Parathyroid adenoma (tissue), 2 donors: ENCODE measurements around the gene ZNF768.

Source experiments
- H2AFZ ChIP-seq: fragments of 300-600 bp; sonication (generic); one replicate; pipeline ENCODE4 v1.7.0; 2017; ENCODE audit warnings: antibody characterized with exemption, mild to moderate bottlenecking
- H3K27ac ChIP-seq: fragments of 300-600 bp; sonication (generic); one replicate; pipeline ENCODE4 v1.7.0; 2017
- H3K27me3 ChIP-seq: fragments of 300-600 bp; sonication (generic); one replicate; pipeline ENCODE4 v1.7.0; 2017; ENCODE audit warnings: low read length; ENCODE audit not compliant: control insufficient read depth, insufficient read depth
- H3K36me3 ChIP-seq: fragments of 300-600 bp; sonication (generic); one replicate; pipeline ENCODE4 v1.7.0; 2017; ENCODE audit warnings: low read length; ENCODE audit not compliant: control insufficient read depth, insufficient read depth
- H3K4me1 ChIP-seq: fragments of 300-600 bp; sonication (generic); one replicate; pipeline ENCODE4 v1.7.0; 2017; ENCODE audit warnings: control low read depth
- H3K4me2 ChIP-seq: fragments of 300-600 bp; sonication (generic); one replicate; pipeline ENCODE4 v1.7.0; 2017; ENCODE audit warnings: low read length
- H3K4me3 ChIP-seq: fragments of 300-600 bp; sonication (generic); one replicate; pipeline ENCODE4 v1.7.0; 2017; ENCODE audit warnings: low read depth, low read length
- H3K79me2 ChIP-seq: fragments of 300-600 bp; sonication (generic); one replicate; pipeline ENCODE4 v1.7.0; 2017; ENCODE audit warnings: control low read depth
- H3K9ac ChIP-seq: fragments of 300-600 bp; sonication (generic); one replicate; pipeline ENCODE4 v1.7.0; 2017; ENCODE audit warnings: mild to moderate bottlenecking
- H3K9me3 ChIP-seq: fragments of 300-600 bp; sonication (generic); one replicate; pipeline ENCODE4 v1.7.0; 2017; ENCODE audit warnings: low read length; ENCODE audit not compliant: control insufficient read depth
- CTCF ChIP-seq: fragments of 300-600 bp; sonication (generic); IDR thresholded peaks from one replicate; pipeline ENCODE4 v1.7.0; 2017; ENCODE audit warnings: antibody characterized with exemption, mild to moderate bottlenecking
- donor health status: primary hyperparathyroidism.

The ZNF768 gene

GRCh38 chr16:30552956-30553355 is 26.6 kb upstream of the ZNF768 start:
- Histone ChIP-seq H3K4me3 (no peak overlapping the region), H3K27me3 (no peaks in the 10 kb centered on the region), H3K36me3 (no peaks in the 10 kb centered on the region), H2AFZ (no peak overlapping the region), H3K4me2 (no peak overlapping the region), H3K9me3 (no peaks in the 10 kb centered on the region), H3K4me1 (peaks cover 3% of the 10 kb centered on the region), H3K79me2 (peaks cover 8% of the 10 kb centered on the region), H3K9ac (no peak overlapping the region), H3K27ac (no peak overlapping the region)
- no peak for TF ChIP-seq CTCF

GRCh38 chr16:30551781-30552180 is 25.4 kb upstream of the ZNF768 start:
- Histone ChIP-seq H3K4me2 (no peak overlapping the region), H2AFZ (no peak overlapping the region), H3K9ac (no peak overlapping the region), H3K79me2 (peaks cover 8% of the 10 kb centered on the region), H3K4me1 (peaks cover 3% of the 10 kb centered on the region), H3K4me3 (no peak overlapping the region), H3K9me3 (no peaks in the 10 kb centered on the region), H3K27me3 (no peaks in the 10 kb centered on the region), H3K36me3 (no peaks in the 10 kb centered on the region), H3K27ac (peak overlapping the region; percentile 40)
- no peak for TF ChIP-seq CTCF

- no peak overlapping the region for H2AFZ ChIP-seq
- peaks cover 12% of the 10 kb centered on the region for H3K79me2 ChIP-seq
- H3K4me2 ChIP-seq = no peak overlapping the region
- H3K9ac ChIP-seq = no peak overlapping the region
- no peak overlapping the region for H3K27ac ChIP-seq
- H3K36me3 ChIP-seq = no peaks in the 10 kb centered on the region
- no peak for TF ChIP-seq CTCF
- peaks cover 3% of the 10 kb centered on the region for H3K4me1 ChIP-seq
- H3K27me3 ChIP-seq = no peaks in the 10 kb centered on the region
- no peaks in the 10 kb centered on the region for H3K9me3 ChIP-seq
- no peak overlapping the region for H3K4me3 ChIP-seq
Observed at GRCh38 chr16:30548416-30549253, 22.3 kb upstream of the ZNF768 start.

GRCh38 chr16:30546115-30546514 is 19.7 kb upstream of the ZNF768 start:
- H3K4me1 ChIP-seq = no peaks in the 10 kb centered on the region
- no peak overlapping the region for H3K27ac ChIP-seq
- no peaks in the 10 kb centered on the region for H3K27me3 ChIP-seq
- no peak overlapping the region for H3K4me2 ChIP-seq
- H2AFZ ChIP-seq = no peak overlapping the region
- no peak for TF ChIP-seq CTCF
- H3K36me3 ChIP-seq = no peaks in the 10 kb centered on the region
- no peaks in the 10 kb centered on the region for H3K9me3 ChIP-seq
- H3K9ac ChIP-seq = no peak overlapping the region
- H3K79me2 ChIP-seq = peaks cover 26% of the 10 kb centered on the region
- H3K4me3 ChIP-seq = no peak overlapping the region

GRCh38 chr16:30543067-30543466 is 16.7 kb upstream of the ZNF768 start:
- peaks cover 26% of the 10 kb centered on the region for H3K79me2 ChIP-seq
- H3K27ac ChIP-seq = no peak overlapping the region
- H3K9me3 ChIP-seq = no peaks in the 10 kb centered on the region
- TF ChIP-seq CTCF = no peak
- H3K4me1 ChIP-seq = no peaks in the 10 kb centered on the region
- H3K36me3 ChIP-seq = no peaks in the 10 kb centered on the region
- no peaks in the 10 kb centered on the region for H3K27me3 ChIP-seq
- no peak overlapping the region for H2AFZ ChIP-seq
- H3K4me2 ChIP-seq = no peak overlapping the region
- no peak overlapping the region for H3K4me3 ChIP-seq
- no peak overlapping the region for H3K9ac ChIP-seq
